OCI-LY3 (cell line): Measurements from ENCODE around the gene NOXO1.

Experiments used
- H2AFZ ChIP-seq: fragments of 200-600, 300-600 bp; shearing (Covaris generic); 2 replicates; pipeline ENCODE4 v1.6.0; 2014; ENCODE audit warnings: antibody characterized with exemption, low read depth, low read length
- H3K27ac ChIP-seq: fragments of 200-600, 300-600 bp; sonication (generic); 2 replicates; pipeline ENCODE4 v1.5.1; 2014; ENCODE audit warnings: mild to moderate bottlenecking, low read length, moderate library complexity, mixed read lengths
- H3K27me3 ChIP-seq: fragments of 200-600, 300-600 bp; sonication (generic); 2 replicates; pipeline ENCODE4 v1.6.1; 2014; ENCODE audit warnings: low read depth, low read length, mixed read lengths
- H3K36me3 ChIP-seq: fragments of 200-600, 300-600 bp; sonication (generic); replicated peaks from 2 replicates; pipeline ENCODE3; 2014; ENCODE audit warnings: low read depth, low read length, mixed read lengths
- H3K4me1 ChIP-seq: fragments of 300-600, 200-600 bp; sonication (generic); 2 replicates; pipeline ENCODE4 v1.6.1; 2014; ENCODE audit warnings: low read length, mixed read lengths
- H3K4me2 ChIP-seq: fragments of 200-600, 300-600 bp; sonication (generic); 2 replicates; pipeline ENCODE4 v1.6.1; 2014; ENCODE audit warnings: low read length, mixed read lengths
- H3K4me3 ChIP-seq: fragments of 300-600, 200-600 bp; sonication (generic); 2 replicates; pipeline ENCODE4 v1.5.1; 2014; ENCODE audit warnings: antibody characterized with exemption, mild to moderate bottlenecking, low read length, moderate library complexity
- H3K79me2 ChIP-seq: fragments of 300-600, 200-600 bp; shearing (Covaris generic); 2 replicates; pipeline ENCODE4 v1.6.1; 2014; ENCODE audit warnings: mild to moderate bottlenecking, low read length, mixed read lengths
- H3K9ac ChIP-seq: fragments of 300-600, 200-600 bp; shearing (Covaris generic); 2 replicates; pipeline ENCODE4 v1.6.0; 2014; ENCODE audit warnings: mild to moderate bottlenecking, low read length, moderate library complexity
- H3K9me3 ChIP-seq: fragments of 200-600, 300-600 bp; shearing (Covaris generic); 2 replicates; pipeline ENCODE4 v1.6.1; 2014; ENCODE audit warnings: low read length, mixed read lengths; ENCODE audit not compliant: insufficient read depth
- H4K20me1 ChIP-seq: fragments of 200-600, 300-600 bp; sonication (generic); 2 replicates; pipeline ENCODE4 v1.6.1; 2016; ENCODE audit warnings: low read length, mixed read lengths; ENCODE audit not compliant: insufficient read depth
- CTCF ChIP-seq: fragments of 200-600, 300-600 bp; sonication (generic); IDR thresholded peaks from 2 replicates; pipeline ENCODE4 v1.5.1; 2014; ENCODE audit warnings: antibody characterized with exemption, low read length, low read depth
- EZH2phosphoT487 ChIP-seq: fragments of 200-600 bp; shearing (Covaris generic); IDR thresholded peaks from 2 replicates; pipeline ENCODE4 v1.6.1; 2018; ENCODE audit warnings: antibody characterized with exemption, mixed run types, low read depth

Gene NOXO1

GRCh38 chr16:1981398-1981836 is at the start of gene NOXO1:
TSS of gene NOXO1 (minus strand) at chr16:1981469. CDS start at chr16:1981179, 290 bp downstream.
- H3K79me2 ChIP-seq = peaks cover 12% of the 10 kb centered on the region
- peaks cover 10% of the 10 kb centered on the region for H3K4me1 ChIP-seq
- H3K9ac ChIP-seq = no peak within 1 kb of the TSS
- no peak within 1 kb of the TSS for H3K27ac ChIP-seq
- H3K36me3 ChIP-seq = peaks cover 17% of the 10 kb centered on the region
- H4K20me1 ChIP-seq = no peaks in the 10 kb centered on the region
- H3K9me3 ChIP-seq = no peaks in the 10 kb centered on the region
- no peak within 1 kb of the TSS for H3K4me3 ChIP-seq
- H3K4me2 ChIP-seq = no peak within 1 kb of the TSS
- no peaks in the 10 kb centered on the region for H3K27me3 ChIP-seq
- TF ChIP-seq CTCF (no peak), EZH2phosphoT487 (no peak)
- H2AFZ ChIP-seq = no peak within 1 kb of the TSS

GRCh38 chr16:2030036-2030435 is 48.8 kb upstream of the NOXO1 start:
- no peak overlapping the region for H3K27ac ChIP-seq
- H3K9ac ChIP-seq = no peak overlapping the region
- H3K9me3 ChIP-seq = no peaks in the 10 kb centered on the region
- H3K79me2 ChIP-seq = no peaks in the 10 kb centered on the region
- H3K27me3 ChIP-seq = peaks cover 28% of the 10 kb centered on the region
- no peak overlapping the region for H2AFZ ChIP-seq
- no peaks in the 10 kb centered on the region for H3K36me3 ChIP-seq
- no peaks in the 10 kb centered on the region for H4K20me1 ChIP-seq
- TF ChIP-seq CTCF = no peak
- no peak for TF ChIP-seq EZH2phosphoT487
- peaks cover 9% of the 10 kb centered on the region for H3K4me1 ChIP-seq
- no peak overlapping the region for H3K4me3 ChIP-seq
- H3K4me2 ChIP-seq = no peak overlapping the region

GRCh38 chr16:2029350-2029749 is 48.1 kb upstream of the NOXO1 start:
- Histone ChIP-seq H3K27me3 (peaks cover 28% of the 10 kb centered on the region), H3K9me3 (no peaks in the 10 kb centered on the region), H3K36me3 (no peaks in the 10 kb centered on the region), H3K9ac (no peak overlapping the region), H3K4me3 (no peak overlapping the region), H2AFZ (no peak overlapping the region), H3K4me2 (no peak overlapping the region), H3K4me1 (peaks cover 9% of the 10 kb centered on the region), H3K79me2 (no peaks in the 10 kb centered on the region), H4K20me1 (no peaks in the 10 kb centered on the region), H3K27ac (no peak overlapping the region)
- no peak for TF ChIP-seq EZH2phosphoT487
- no peak for TF ChIP-seq CTCF

GRCh38 chr16:2028620-2029220 is 47.5 kb upstream of the NOXO1 start:
- H3K4me3 ChIP-seq = no peak overlapping the region
- H4K20me1 ChIP-seq = no peaks in the 10 kb centered on the region
- peaks cover 10% of the 10 kb centered on the region for H3K4me1 ChIP-seq
- no peak overlapping the region for H3K9ac ChIP-seq
- no peak overlapping the region for H3K4me2 ChIP-seq
- H3K27ac ChIP-seq = no peak overlapping the region
- H3K36me3 ChIP-seq = no peaks in the 10 kb centered on the region
- H3K79me2 ChIP-seq = no peaks in the 10 kb centered on the region
- peaks cover 28% of the 10 kb centered on the region for H3K27me3 ChIP-seq
- TF ChIP-seq EZH2phosphoT487 = no peak
- no peak for TF ChIP-seq CTCF
- H2AFZ ChIP-seq = no peak overlapping the region
- H3K9me3 ChIP-seq = no peaks in the 10 kb centered on the region
